ENCODE data around the gene HYAL1.

The HYAL1 gene

GRCh38 chr3:50321336-50322114 is 18.2 kb upstream of the HYAL1 start (continued):
- TF ChIP-seq GLIS1 (tag by site-specific recombination; IDR thresholded peaks at IDR 0.05) (peak; percentile 54; the same call in 1 of the 2 replicates), ZNF654 (tag by site-specific recombination; IDR thresholded peaks at IDR 0.05; ENCODE audit: low read depth) (no peak), BCL11B (tag by site-specific recombination; IDR thresholded peaks at IDR 0.05; ENCODE audit: low read depth) (no peak), ZBTB8A (tag by site-specific recombination; IDR thresholded peaks at IDR 0.05) (no peak), ZNF558 (tag by site-specific recombination; IDR thresholded peaks at IDR 0.05) (no peak), ZNF239 (tag by site-specific recombination; IDR thresholded peaks at IDR 0.05) (no peak), PATZ1 (tag by site-specific recombination; IDR thresholded peaks at IDR 0.05) (peak; percentile 37; the same call in 1 of the 2 replicates), ZBTB17 (tag by site-specific recombination; IDR thresholded peaks at IDR 0.05) (peak; percentile 60), AEBP2 (tag by site-specific recombination; IDR thresholded peaks at IDR 0.05; ENCODE audit: borderline replicate concordance) (no peak), ZNF704 (tag by site-specific recombination; IDR thresholded peaks at IDR 0.05) (no peak), ZNF544 (tag by site-specific recombination; IDR thresholded peaks at IDR 0.05) (no peak), CTCF (tag by site-specific recombination; IDR thresholded peaks at IDR 0.05) (peak; percentile 65), ZNF488 (tag by site-specific recombination; IDR thresholded peaks at IDR 0.05) (no peak), ZNF391 (tag by site-specific recombination; IDR thresholded peaks at IDR 0.05; ENCODE audit: borderline replicate concordance, low read depth) (no peak), SP7 (tag by site-specific recombination; IDR thresholded peaks at IDR 0.05) (peak; percentile 65), ZBTB1 (tag by site-specific recombination; IDR thresholded peaks at IDR 0.05) (no peak), EGR2 (tag by site-specific recombination; IDR thresholded peaks at IDR 0.05; ENCODE audit: low read depth) (peak; percentile 65; the same call in 1 of the 2 replicates), ZNF610 (tag by site-specific recombination; IDR thresholded peaks at IDR 0.05; ENCODE audit: borderline replicate concordance) (no peak), ZNF830 (tag by site-specific recombination; IDR thresholded peaks at IDR 0.05; ENCODE audit: low read depth) (no peak), ZNF335 (tag by site-specific recombination; conservative IDR thresholded peaks at IDR 0.05) (peak; percentile 28), ZFHX2 (tag by site-specific recombination; conservative IDR thresholded peaks at IDR 0.05) (peak; percentile 87), ZNF792 (tag by site-specific recombination; IDR thresholded peaks at IDR 0.05) (no peak), FEZF1 (tag by site-specific recombination; IDR thresholded peaks at IDR 0.05) (peak; percentile 81), SP3 (tag by site-specific recombination; IDR thresholded peaks at IDR 0.05) (peak; percentile 86), KLF16 (tag by site-specific recombination; IDR thresholded peaks at IDR 0.05) (peak; percentile 66; the same call in 1 of the 2 replicates), GLIS2 (tag by site-specific recombination; IDR thresholded peaks at IDR 0.05) (peak; percentile 67), ZNF114 (tag by site-specific recombination; IDR thresholded peaks at IDR 0.05) (no peak), ZNF133 (tag by site-specific recombination; IDR thresholded peaks at IDR 0.05) (no peak), BCL11A (tag by site-specific recombination; IDR thresholded peaks at IDR 0.05; ENCODE audit: low read depth) (no peak), ZNF560 (tag by site-specific recombination; IDR thresholded peaks at IDR 0.05; ENCODE audit: borderline replicate concordance) (no peak), ZNF394 (tag by site-specific recombination; IDR thresholded peaks at IDR 0.05; ENCODE audit: borderline replicate concordance) (0 out of 2 replicates have a peak, but pooled peaks have one; percentile 40), ZNF324 (tag by site-specific recombination; IDR thresholded peaks at IDR 0.05) (peak; percentile 76; the same call in 1 of the 2 replicates), ZNF791 (tag by site-specific recombination; IDR thresholded peaks at IDR 0.05) (no peak), ZBTB20 (tag by site-specific recombination; IDR thresholded peaks at IDR 0.05) (peak; percentile 34; the same call in 1 of the 2 replicates)
